Liver (tissue), 9 donors: ENCODE results near the gene TMOD2. TPM values are rescaled to one million over a fixed set of nuclear protein-coding genes. Genes with fewer than 3 reads are reported as not detected.

Source experiments
- DNase-seq: peaks from one replicate; pipeline ENCODE4 v3.0.0-alpha.2; 2017; ENCODE audit warnings: low spot score
- H3K27ac ChIP-seq, 2 donors: one replicate each; pipeline ENCODE4 v1.7.0; 2013; ENCODE audit warnings: inconsistent platforms in 2 of 2, low read length in 2 of 2, control low read depth in 1 of 2, low read depth in 1 of 2, mild to moderate bottlenecking in 1 of 2
- H3K27me3 ChIP-seq, 4 donors: one replicate each; pipeline versions ENCODE4 v1.6.1 to v1.7.0; 2013; ENCODE audit warnings: low read length in 3 of 4, inconsistent platforms in 1 of 4, mild to moderate bottlenecking in 1 of 4, moderate library complexity in 1 of 4; ENCODE audit not compliant: control insufficient read depth in 4 of 4, insufficient read depth in 4 of 4
- H3K36me3 ChIP-seq, 4 donors: one replicate each; pipeline versions ENCODE4 v1.6.1 to v1.7.0; 2013; ENCODE audit warnings: low read length in 3 of 4, mild to moderate bottlenecking in 3 of 4, low read depth in 1 of 4, moderate library complexity in 1 of 4; ENCODE audit not compliant: control insufficient read depth in 4 of 4, insufficient read depth in 3 of 4
- H3K4me1 ChIP-seq, 4 donors: one replicate each; pipeline versions ENCODE4 v1.6.1 to v1.7.0; 2013; ENCODE audit warnings: low read length in 3 of 4, mild to moderate bottlenecking in 3 of 4, moderate library complexity in 1 of 4; ENCODE audit not compliant: control insufficient read depth in 4 of 4, insufficient read depth in 4 of 4
- H3K4me3 ChIP-seq, 3 donors: one replicate each; pipeline versions ENCODE4 v1.6.1 to v1.7.0; 2013; ENCODE audit warnings: low read length in 3 of 3, control low read depth in 1 of 3, low read depth in 1 of 3, mild to moderate bottlenecking in 1 of 3
- H3K9ac ChIP-seq, 2 donors: one replicate each; pipeline ENCODE4 v1.7.0; 2013; ENCODE audit warnings: low read length in 2 of 2, mild to moderate bottlenecking in 2 of 2, moderate library complexity in 2 of 2, control low read depth in 1 of 2, low read depth in 1 of 2
- H3K9me3 ChIP-seq, 4 donors: one replicate each; pipeline versions ENCODE4 v1.6.1 to v1.7.0; 2013; ENCODE audit warnings: low read length in 3 of 4; ENCODE audit not compliant: control insufficient read depth in 4 of 4
- CTCF ChIP-seq: fragments of 150-350 bp; IDR thresholded peaks from 2 replicates; pipeline ENCODE4 v1.5.1; 2017; ENCODE audit warnings: improper control_type of control experiment, low read depth, low read length; ENCODE audit not compliant: missing input control
- EGR1 ChIP-seq, 2 donors: IDR thresholded peaks; 2 replicates each; pipeline ENCODE4 v1.6.1; 2016 to 2018; ENCODE audit warnings: antibody characterized with exemption in 2 of 2, low read depth in 2 of 2
- FOXA1 ChIP-seq: IDR thresholded peaks from 2 replicates; pipeline ENCODE4 v1.6.1; 2016; ENCODE audit warnings: antibody characterized with exemption
- FOXA2 ChIP-seq: IDR thresholded peaks from 2 replicates; pipeline ENCODE4 v1.6.1; 2016; ENCODE audit warnings: antibody characterized with exemption
- GABPA ChIP-seq, 2 donors: IDR thresholded peaks in 1 of 2; conservative IDR thresholded peaks in 1 of 2; 2 replicates each; pipeline ENCODE4 v1.6.1; 2016; ENCODE audit warnings: antibody characterized with exemption in 2 of 2, mild to moderate bottlenecking in 1 of 2, moderate library complexity in 1 of 2
- HNF4A ChIP-seq, 2 donors: conservative IDR thresholded peaks; 2 replicates each; pipeline ENCODE4 v1.6.1; 2016; ENCODE audit warnings: antibody characterized with exemption in 2 of 2, mild to moderate bottlenecking in 2 of 2
- HNF4G ChIP-seq: IDR thresholded peaks from 2 replicates; pipeline ENCODE4 v1.6.1; 2016; ENCODE audit warnings: antibody characterized with exemption
- JUND ChIP-seq, 2 donors: IDR thresholded peaks; 2 replicates each; pipeline ENCODE4 v1.6.1; 2016; ENCODE audit warnings: antibody characterized with exemption in 2 of 2
- MAX ChIP-seq: IDR thresholded peaks from 2 replicates; pipeline ENCODE4 v1.6.1; 2016; ENCODE audit warnings: antibody characterized with exemption
- NR2F2 ChIP-seq: IDR thresholded peaks from 2 replicates; pipeline ENCODE4 v1.6.1; 2016; ENCODE audit warnings: antibody characterized with exemption
- RAD21 ChIP-seq, 2 donors: IDR thresholded peaks; 2 replicates each; pipeline ENCODE4 v1.6.1; 2016; ENCODE audit warnings: antibody characterized with exemption in 2 of 2, mild to moderate bottlenecking in 2 of 2
- REST ChIP-seq: IDR thresholded peaks from 2 replicates; pipeline ENCODE4 v1.6.1; 2016; ENCODE audit warnings: antibody characterized with exemption, mild to moderate bottlenecking
- RXRA ChIP-seq, 2 donors: IDR thresholded peaks; 2 replicates each; pipeline ENCODE4 v1.6.1; 2017 to 2018; ENCODE audit warnings: antibody characterized with exemption in 2 of 2, mild to moderate bottlenecking in 1 of 2
- SP1 ChIP-seq: IDR thresholded peaks from 2 replicates; pipeline ENCODE4 v1.6.1; 2018; ENCODE audit warnings: antibody characterized with exemption, mild to moderate bottlenecking
- TAF1 ChIP-seq: conservative IDR thresholded peaks from 2 replicates; pipeline ENCODE4 v1.6.1; 2016; ENCODE audit warnings: antibody characterized with exemption, mild to moderate bottlenecking
- ZBTB33 ChIP-seq: IDR thresholded peaks from 2 replicates; pipeline ENCODE4 v1.6.1; 2016; ENCODE audit warnings: antibody characterized with exemption
- WGBS: extraction: QIAGEN DNeasy Blood & Tissue Kit; methylation state at CpG from one replicate; pipeline ENCODE4 v1.1.7; 2013; 5-methylcytosine and 5-hydroxymethylcytosine counted together
- polyA plus RNA-seq, 2 donors: library from polyadenylated mRNA; stranded (reverse) in 1 of 2; unstranded in 1 of 2; fragments of 200-250 nt in 1 of 2; fragments of >200 nt in 1 of 2; fragmentation: Nextera tagmentation in 1 of 2; extraction: Ambion mirVana in 1 of 2; gene quantifications; one replicate each; pipeline versions ENCODE4 v1.2.1 to v1.2.3, GENCODE V29; 2013 to 2015
- total RNA-seq, 2 donors: library from RNA; depleted of rRNA; stranded (reverse); fragments of >200 nt; gene quantifications; one replicate each; pipeline ENCODE4 v1.2.3, GENCODE V29; 2014
- donor health status: healthy.
- donor health status: healthy.
- donor health status: healthy.
- donor health status: healthy.
- donor health status: healthy.

The TMOD2 gene
- total and polyA plus RNA-seq, 4 donors, result 0.46 to 2.1 (median 1.1) TPM

GRCh38 chr15:51766341-51766740 lies 14.9 kb downstream of the TMOD2 start:
- no peaks in the 10 kb centered on the region for H3K4me1 ChIP-seq
- H3K9ac ChIP-seq, result no peak overlapping the region
- TF ChIP-seq EGR1 (IDR thresholded peaks at IDR 0.05; ENCODE audit: low read depth in 2 of 2), result no peak
- no peak for TF ChIP-seq HNF4G
- TF ChIP-seq MAX, result no peak
- no peak for TF ChIP-seq RAD21 (IDR thresholded peaks at IDR 0.05)
- no peaks in the 10 kb centered on the region for H3K27me3 ChIP-seq
- H3K27ac ChIP-seq, result no peak overlapping the region
- H3K36me3 ChIP-seq, result no peaks in the 10 kb centered on the region
- H3K4me3 ChIP-seq, result no peak overlapping the region
- WGBS, result 87% methylated on average over 1 of the region's 1 CpG
- no peaks in the 10 kb centered on the region for H3K9me3 ChIP-seq
- no peak for DNase-seq

- no peak for DNase-seq
- Histone ChIP-seq H3K4me3 (no peak overlapping the region), H3K27me3 (no peaks in the 10 kb centered on the region), H3K36me3 (no peaks in the 10 kb centered on the region), H3K27ac (no peak overlapping the region), H3K9ac (no peak overlapping the region), H3K4me1 (no peaks in the 10 kb centered on the region), H3K9me3 (no peaks in the 10 kb centered on the region)
- no peak for TF ChIP-seq CTCF
- no peak for TF ChIP-seq RXRA (IDR thresholded peaks at IDR 0.05)
- no peak for TF ChIP-seq HNF4A (conservative IDR thresholded peaks at IDR 0.05)
- TF ChIP-seq RAD21 (IDR thresholded peaks at IDR 0.05), result no peak
- TF ChIP-seq ZBTB33, result no peak
- TF ChIP-seq FOXA1, result no peak
- no peak for TF ChIP-seq TAF1
- TF ChIP-seq SP1, result no peak
- TF ChIP-seq JUND (IDR thresholded peaks at IDR 0.05), result no peak
- TF ChIP-seq MAX, result no peak
- WGBS, result 64% methylated on average over 9 of the region's 9 CpGs
Measured at GRCh38 chr15:51768018-51768417, 16.6 kb downstream of the TMOD2 start.

- no peak overlapping the region for H3K9ac ChIP-seq
- no peaks in the 10 kb centered on the region for H3K27me3 ChIP-seq
- H3K4me3 ChIP-seq, result no peak overlapping the region
- no peaks in the 10 kb centered on the region for H3K9me3 ChIP-seq
- 81% methylated on average over 3 of the region's 3 CpGs for WGBS
- no peaks in the 10 kb centered on the region for H3K36me3 ChIP-seq
- no peaks in the 10 kb centered on the region for H3K4me1 ChIP-seq
- DNase-seq, result no peak
- H3K27ac ChIP-seq, result no peak overlapping the region
- no peak for TF ChIP-seq TAF1
- no peak for TF ChIP-seq REST
- no peak for TF ChIP-seq MAX
- TF ChIP-seq ZBTB33, result no peak
- TF ChIP-seq JUND (IDR thresholded peaks at IDR 0.05), result no peak
- no peak for TF ChIP-seq FOXA1
- TF ChIP-seq NR2F2, result no peak
- TF ChIP-seq SP1, result no peak
- TF ChIP-seq GABPA (IDR thresholded peaks at IDR 0.05 in 1 of 2, conservative IDR thresholded peaks at IDR 0.05 in 1 of 2), result no peak
- no peak for TF ChIP-seq FOXA2
Measured at GRCh38 chr15:51770902-51771301, 19.5 kb downstream of the TMOD2 start.
